Measurements from ENCODE around the gene PCDHGC4.

The PCDHGC4 gene

GRCh38 chr5:141503681-141504080 is 18.9 kb downstream of the PCDHGC4 start:
- H3K4me3 ChIP-seq (ENCODE audit: low read depth, low read length) = no peak overlapping the region
- DNase-seq (ENCODE audit: low read depth) = no peak
- in situ Hi-C loops (cut with HindIII; ENCODE audit: low sequenced_read_pairs) = no loop called here
- TF ChIP-seq CTCF (IDR thresholded peaks at IDR 0.05; ENCODE audit: low read depth, low read length, missing control alignments) = no peak

- H3K4me3 ChIP-seq (ENCODE audit: low read depth, low read length) = no peak overlapping the region
- DNase-seq (ENCODE audit: low read depth) = no peak
- no peak for TF ChIP-seq CTCF (IDR thresholded peaks at IDR 0.05; ENCODE audit: low read depth, low read length, missing control alignments)
- in situ Hi-C loops (cut with HindIII; ENCODE audit: low sequenced_read_pairs) = no loop called here
Measured at GRCh38 chr5:141504216-141504615, 19.4 kb downstream of the PCDHGC4 start.

- no peak for TF ChIP-seq CTCF (IDR thresholded peaks at IDR 0.05; ENCODE audit: low read depth, low read length, missing control alignments)
- no peak for DNase-seq (ENCODE audit: low read depth)
- in situ Hi-C loops (cut with HindIII; ENCODE audit: low sequenced_read_pairs) = no loop called here
- H3K4me3 ChIP-seq (ENCODE audit: low read depth, low read length) = no peak overlapping the region
Measured at GRCh38 chr5:141506381-141507155, 21.7 kb downstream of the PCDHGC4 start.

GRCh38 chr5:141507387-141508091 is 22.7 kb downstream of the PCDHGC4 start:
- in situ Hi-C loops (cut with HindIII; ENCODE audit: low sequenced_read_pairs) = no loop called here
- H3K4me3 ChIP-seq (ENCODE audit: low read depth, low read length) = no peak overlapping the region
- no peak for TF ChIP-seq CTCF (IDR thresholded peaks at IDR 0.05; ENCODE audit: low read depth, low read length, missing control alignments)
- peak; percentile 76 for DNase-seq (ENCODE audit: low read depth)

GRCh38 chr5:141508440-141508797 is 23.6 kb downstream of the PCDHGC4 start:
- H3K4me3 ChIP-seq (ENCODE audit: low read depth, low read length) = no peak overlapping the region
- DNase-seq (ENCODE audit: low read depth) = no peak
- in situ Hi-C loops (cut with HindIII; ENCODE audit: low sequenced_read_pairs) = no loop called here
- no peak for TF ChIP-seq CTCF (IDR thresholded peaks at IDR 0.05; ENCODE audit: low read depth, low read length, missing control alignments)

GRCh38 chr5:141508798-141509611 is 24.2 kb downstream of the PCDHGC4 start:
- no peak for TF ChIP-seq CTCF (IDR thresholded peaks at IDR 0.05; ENCODE audit: low read depth, low read length, missing control alignments)
- peak; percentile 81 for DNase-seq (ENCODE audit: low read depth)
- in situ Hi-C loops (cut with HindIII; ENCODE audit: low sequenced_read_pairs) = no loop called here
- H3K4me3 ChIP-seq (ENCODE audit: low read depth, low read length) = no peak overlapping the region
